HEK293 (cell line): ENCODE measurements around the gene ACAA1.

ENCODE experiments used
- CTCF ChIA-PET: fragments of 350-600 bp; formaldehyde crosslinking; extraction: SDS; loops from one replicate; lab custom pipeline; 2021; ENCODE audit warnings: antibody characterized with exemption; lab: Yijun Ruan, JAX
- POLR2A ChIA-PET: fragments of 300-600 bp; formaldehyde crosslinking; extraction: SDS; loops from one replicate; lab custom pipeline; 2020; ENCODE audit warnings: antibody characterized with exemption, inconsistent platforms; lab: Yijun Ruan, JAX
- H3K27ac ChIP-seq: fragments of 200-500 bp; sonication (Bioruptor generic); 2 replicates; pipeline ENCODE4 v1.5.1; 2014; ENCODE audit warnings: low read depth, low read length, control low read depth, inconsistent platforms; ENCODE audit errors: extremely low read depth
- H3K36me3 ChIP-seq, 2 experiments: fragments of 200-500 bp in 1 of 2; sonication (Bioruptor generic) in 1 of 2; 1 replicate in 1 of 2; 2 replicates in 1 of 2; pipeline ENCODE4 v1.5.1; 2014 to 2017; ENCODE audit warnings: inconsistent platforms in 2 of 2, low read length in 2 of 2; ENCODE audit not compliant: control insufficient read depth in 2 of 2, insufficient read depth in 1 of 2
- H3K4me1 ChIP-seq: fragments of 200-500 bp; sonication (Bioruptor generic); 2 replicates; pipeline ENCODE4 v1.5.1; 2014; ENCODE audit warnings: mild to moderate bottlenecking, low read length, inconsistent platforms; ENCODE audit not compliant: control insufficient read depth, insufficient read depth
- H3K4me3 ChIP-seq: 2 replicates; pipeline ENCODE4 v1.5.1; 2011; ENCODE audit warnings: low read depth, mild to moderate bottlenecking, control low read depth, low read length, moderate library complexity
- H3K9me3 ChIP-seq: fragments of 200-500 bp; sonication (Bioruptor generic); 2 replicates; pipeline ENCODE4 v1.5.1; 2014; ENCODE audit warnings: low read depth, low read length, inconsistent platforms; ENCODE audit not compliant: control insufficient read depth, insufficient read depth
- BCL11B ChIP-seq: fragments of 450-650 bp; formaldehyde crosslinking; IDR thresholded peaks from 2 replicates; pipeline ENCODE4 v1.5.1; 2016; ENCODE audit warnings: low read depth, missing biosample characterization, missing genetic modification characterization
- KLF8 ChIP-seq: fragments of 450-650 bp; formaldehyde crosslinking; IDR thresholded peaks from 2 replicates; pipeline ENCODE4 v1.5.1; 2016; ENCODE audit warnings: missing biosample characterization, missing genetic modification characterization
- ZNF121 ChIP-seq: fragments of 450-650 bp; formaldehyde crosslinking; IDR thresholded peaks from 2 replicates; pipeline ENCODE4 v1.5.1; 2016; ENCODE audit warnings: missing biosample characterization, missing genetic modification characterization
- ZNF324 ChIP-seq: fragments of 450-650 bp; formaldehyde crosslinking; IDR thresholded peaks from 2 replicates; pipeline ENCODE4 v1.5.1; 2016; ENCODE audit warnings: missing biosample characterization, missing genetic modification characterization
- ZNF350 ChIP-seq: fragments of 450-650 bp; formaldehyde crosslinking; IDR thresholded peaks from 2 replicates; pipeline ENCODE4 v1.5.0; 2017; ENCODE audit warnings: missing biosample characterization, mild to moderate bottlenecking, missing genetic modification characterization
- ZNF626 ChIP-seq: fragments of 450-650 bp; sonication (Bioruptor Pico); formaldehyde crosslinking; IDR thresholded peaks from 2 replicates; pipeline ENCODE4 v1.5.1; 2018; ENCODE audit warnings: missing biosample characterization, missing genetic modification characterization, inconsistent platforms
- TF ChIP-seq, protein P1 (sequence below): fragments of 450-650 bp; formaldehyde crosslinking; IDR thresholded peaks from 2 replicates; pipeline ENCODE4 v1.5.1; 2016; ENCODE audit warnings: missing biosample characterization, missing genetic modification characterization
- TF ChIP-seq, protein P2 (sequence below): fragments of 450-650 bp; formaldehyde crosslinking; IDR thresholded peaks from 2 replicates; pipeline ENCODE4 v1.5.1; 2016; ENCODE audit warnings: missing biosample characterization, missing genetic modification characterization
- TF ChIP-seq, protein P3 (sequence below): fragments of 450-650 bp; IDR thresholded peaks from 2 replicates; pipeline ENCODE4 v1.5.1; 2018; ENCODE audit warnings: missing biosample characterization, mild to moderate bottlenecking, missing genetic modification characterization
- TF ChIP-seq, protein P4 (sequence below): sonication (generic); formaldehyde crosslinking; IDR thresholded peaks from 2 replicates; pipeline ENCODE4 v1.8.1; 2022; ENCODE audit warnings: mild to moderate bottlenecking, moderate library complexity, missing genetic modification reagents

The ACAA1 gene

DNA sequence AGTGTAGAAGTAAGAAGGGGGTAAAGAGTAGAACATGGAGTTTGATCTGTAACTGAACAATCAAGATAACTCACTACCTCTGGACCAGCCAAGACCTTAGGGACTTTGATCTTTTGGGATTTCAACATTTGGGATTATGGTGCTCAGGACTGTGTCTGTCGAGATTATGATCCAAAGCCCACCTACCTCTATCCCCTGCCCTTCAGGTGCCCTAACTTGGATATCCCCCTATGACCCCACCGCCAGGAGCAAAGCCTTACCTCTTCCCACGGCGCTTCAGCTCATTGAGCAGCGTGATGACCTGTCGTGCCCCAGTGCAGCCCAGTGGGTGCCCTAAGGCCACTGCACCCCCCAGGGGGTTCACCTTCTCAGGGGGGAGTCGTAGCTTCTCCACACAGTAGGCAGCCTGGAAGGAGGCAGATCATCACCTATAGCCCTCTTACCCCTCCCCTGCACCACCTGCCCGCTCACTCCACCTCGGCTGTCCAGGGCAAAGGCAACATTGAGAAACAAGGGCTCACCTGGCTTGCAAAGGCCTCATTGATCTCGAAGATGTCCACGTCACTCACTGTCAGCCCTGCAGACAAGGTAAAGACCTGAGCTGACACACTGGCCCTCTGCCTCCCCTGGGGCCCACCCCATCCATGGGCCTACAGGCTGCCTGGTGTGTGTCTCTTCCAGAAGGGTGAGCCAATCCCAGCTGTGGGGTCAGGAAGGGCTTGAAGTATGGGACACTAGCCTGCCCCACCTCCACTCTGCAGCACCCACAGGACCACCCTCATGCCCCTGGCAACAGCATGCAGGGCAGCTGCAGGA, 11.4 kb downstream of the ACAA1 start:
- Histone ChIP-seq H3K27ac (no peak overlapping the region), H3K36me3 (peaks cover 4 to 92% of the 10 kb centered on the region in 2 experiments), H3K4me1 (no peaks in the 10 kb centered on the region), H3K4me3 (no peak overlapping the region), H3K9me3 (no peaks in the 10 kb centered on the region)
- ChIA-PET POLR2A (interaction anchor here (1.6 kb wide), 1 partner anchor 12 kb away, joined by 7 read pairs; the partner anchor contains the start of gene ACAA1), CTCF (no interaction called here)
- TF ChIP-seq, protein P1, sequence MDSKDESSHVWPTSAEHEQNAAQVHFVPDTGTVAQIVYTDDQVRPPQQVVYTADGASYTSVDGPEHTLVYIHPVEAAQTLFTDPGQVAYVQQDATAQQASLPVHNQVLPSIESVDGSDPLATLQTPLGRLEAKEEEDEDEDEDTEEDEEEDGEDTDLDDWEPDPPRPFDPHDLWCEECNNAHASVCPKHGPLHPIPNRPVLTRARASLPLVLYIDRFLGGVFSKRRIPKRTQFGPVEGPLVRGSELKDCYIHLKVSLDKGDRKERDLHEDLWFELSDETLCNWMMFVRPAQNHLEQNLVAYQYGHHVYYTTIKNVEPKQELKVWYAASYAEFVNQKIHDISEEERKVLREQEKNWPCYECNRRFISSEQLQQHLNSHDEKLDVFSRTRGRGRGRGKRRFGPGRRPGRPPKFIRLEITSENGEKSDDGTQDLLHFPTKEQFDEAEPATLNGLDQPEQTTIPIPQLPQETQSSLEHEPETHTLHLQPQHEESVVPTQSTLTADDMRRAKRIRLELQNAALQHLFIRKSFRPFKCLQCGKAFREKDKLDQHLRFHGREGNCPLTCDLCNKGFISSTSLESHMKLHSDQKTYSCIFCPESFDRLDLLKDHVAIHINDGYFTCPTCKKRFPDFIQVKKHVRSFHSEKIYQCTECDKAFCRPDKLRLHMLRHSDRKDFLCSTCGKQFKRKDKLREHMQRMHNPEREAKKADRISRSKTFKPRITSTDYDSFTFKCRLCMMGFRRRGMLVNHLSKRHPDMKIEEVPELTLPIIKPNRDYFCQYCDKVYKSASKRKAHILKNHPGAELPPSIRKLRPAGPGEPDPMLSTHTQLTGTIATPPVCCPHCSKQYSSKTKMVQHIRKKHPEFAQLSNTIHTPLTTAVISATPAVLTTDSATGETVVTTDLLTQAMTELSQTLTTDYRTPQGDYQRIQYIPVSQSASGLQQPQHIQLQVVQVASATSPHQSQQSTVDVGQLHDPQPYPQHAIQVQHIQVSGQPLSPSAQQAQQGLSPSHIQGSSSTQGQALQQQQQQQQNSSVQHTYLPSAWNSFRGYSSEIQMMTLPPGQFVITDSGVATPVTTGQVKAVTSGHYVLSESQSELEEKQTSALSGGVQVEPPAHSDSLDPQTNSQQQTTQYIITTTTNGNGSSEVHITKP, result no peak
- no peak for TF ChIP-seq ZNF350 (tag by site-specific recombination)

DNA sequence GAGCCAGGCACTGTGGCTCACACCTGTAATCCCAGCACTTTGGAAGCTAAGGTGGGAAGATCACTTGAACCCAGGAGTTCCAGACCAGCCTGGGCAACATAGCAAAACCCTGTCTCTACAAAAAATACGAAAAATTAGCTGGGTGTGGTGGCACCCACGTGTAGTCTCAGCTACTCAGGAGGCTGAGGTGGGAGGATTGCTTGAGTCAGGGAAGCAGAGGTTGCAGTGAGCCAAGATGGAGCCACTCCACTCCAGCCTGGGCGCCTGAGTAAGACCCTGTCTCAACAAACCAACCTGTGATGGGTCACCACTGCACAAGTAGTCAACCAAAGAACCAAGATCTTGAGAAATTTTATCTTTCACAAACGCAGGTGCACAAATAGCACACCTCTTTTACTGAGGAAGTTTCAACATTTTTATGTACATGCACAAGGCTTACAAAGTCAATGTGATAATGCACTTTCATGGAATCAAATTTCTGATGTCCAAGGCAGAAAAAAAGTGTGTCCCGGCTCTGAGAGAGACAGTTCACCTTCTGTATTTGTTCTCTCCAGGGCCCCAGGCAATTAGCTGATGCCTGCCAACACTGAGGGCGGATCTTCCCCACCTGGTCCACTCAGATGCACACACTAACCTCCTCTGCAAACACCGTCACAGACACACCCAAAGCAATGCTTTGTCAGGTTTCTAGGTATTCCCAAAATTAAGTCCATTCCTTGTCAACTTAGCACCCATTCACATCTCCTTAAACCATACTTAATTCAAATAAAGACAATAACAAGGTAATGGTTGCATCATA, 12.4 kb downstream of the ACAA1 start:
- CTCF ChIA-PET, result interaction anchor here (0.6 to 0.8 kb wide), 2 partner anchors 8 to 345 kb away, joined by 3 to 7 read pairs; no protein-coding TSS in a partner anchor
- Histone ChIP-seq H3K4me3 (no peak overlapping the region), H3K36me3 (peaks cover 0 to 91% of the 10 kb centered on the region in 2 experiments), H3K9me3 (no peaks in the 10 kb centered on the region), H3K27ac (no peak overlapping the region), H3K4me1 (no peaks in the 10 kb centered on the region)
- POLR2A ChIA-PET, result no interaction called here
- TF ChIP-seq ZNF626 (tag by site-specific recombination) (no peak), BCL11B (no peak)
- TF ChIP-seq, protein P2, sequence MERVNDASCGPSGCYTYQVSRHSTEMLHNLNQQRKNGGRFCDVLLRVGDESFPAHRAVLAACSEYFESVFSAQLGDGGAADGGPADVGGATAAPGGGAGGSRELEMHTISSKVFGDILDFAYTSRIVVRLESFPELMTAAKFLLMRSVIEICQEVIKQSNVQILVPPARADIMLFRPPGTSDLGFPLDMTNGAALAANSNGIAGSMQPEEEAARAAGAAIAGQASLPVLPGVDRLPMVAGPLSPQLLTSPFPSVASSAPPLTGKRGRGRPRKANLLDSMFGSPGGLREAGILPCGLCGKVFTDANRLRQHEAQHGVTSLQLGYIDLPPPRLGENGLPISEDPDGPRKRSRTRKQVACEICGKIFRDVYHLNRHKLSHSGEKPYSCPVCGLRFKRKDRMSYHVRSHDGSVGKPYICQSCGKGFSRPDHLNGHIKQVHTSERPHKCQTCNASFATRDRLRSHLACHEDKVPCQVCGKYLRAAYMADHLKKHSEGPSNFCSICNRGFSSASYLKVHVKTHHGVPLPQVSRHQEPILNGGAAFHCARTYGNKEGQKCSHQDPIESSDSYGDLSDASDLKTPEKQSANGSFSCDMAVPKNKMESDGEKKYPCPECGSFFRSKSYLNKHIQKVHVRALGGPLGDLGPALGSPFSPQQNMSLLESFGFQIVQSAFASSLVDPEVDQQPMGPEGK (tag by site-specific recombination), result no peak
- TF ChIP-seq, protein P3, sequence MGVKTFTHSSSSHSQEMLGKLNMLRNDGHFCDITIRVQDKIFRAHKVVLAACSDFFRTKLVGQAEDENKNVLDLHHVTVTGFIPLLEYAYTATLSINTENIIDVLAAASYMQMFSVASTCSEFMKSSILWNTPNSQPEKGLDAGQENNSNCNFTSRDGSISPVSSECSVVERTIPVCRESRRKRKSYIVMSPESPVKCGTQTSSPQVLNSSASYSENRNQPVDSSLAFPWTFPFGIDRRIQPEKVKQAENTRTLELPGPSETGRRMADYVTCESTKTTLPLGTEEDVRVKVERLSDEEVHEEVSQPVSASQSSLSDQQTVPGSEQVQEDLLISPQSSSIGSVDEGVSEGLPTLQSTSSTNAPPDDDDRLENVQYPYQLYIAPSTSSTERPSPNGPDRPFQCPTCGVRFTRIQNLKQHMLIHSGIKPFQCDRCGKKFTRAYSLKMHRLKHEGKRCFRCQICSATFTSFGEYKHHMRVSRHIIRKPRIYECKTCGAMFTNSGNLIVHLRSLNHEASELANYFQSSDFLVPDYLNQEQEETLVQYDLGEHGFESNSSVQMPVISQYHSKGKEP (tag by site-specific recombination), result no peak
- TF ChIP-seq, all 188 proteins: peak for 0

DNA sequence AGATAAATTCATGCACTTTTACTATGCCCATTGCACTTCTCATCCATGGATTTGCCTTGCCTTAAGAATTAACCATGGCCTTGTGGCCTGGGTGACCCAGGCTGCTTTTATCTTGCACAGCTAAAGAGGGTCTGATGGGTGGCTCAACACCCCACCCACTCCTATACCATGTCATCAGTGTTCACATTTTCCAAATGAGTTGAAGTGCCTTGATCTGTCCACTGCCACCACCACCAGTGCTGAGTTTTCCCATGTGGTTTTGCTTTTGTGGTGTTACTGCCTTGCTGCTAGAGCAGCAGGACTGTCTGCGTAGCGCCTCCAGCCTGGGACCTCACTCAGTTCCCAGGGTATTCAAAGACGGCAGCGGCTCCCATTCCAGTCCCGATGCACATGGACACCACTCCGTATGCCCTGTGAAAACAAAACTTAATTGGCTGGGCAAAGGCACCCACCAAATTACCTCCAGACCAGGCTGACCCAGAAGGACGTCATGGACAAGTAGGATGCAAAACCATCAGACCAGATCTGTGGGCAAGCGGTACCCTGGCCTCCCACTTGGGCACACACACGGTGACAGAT, 14.1 kb downstream of the ACAA1 start:
- peaks cover 0 to 78% of the 10 kb centered on the region in 2 experiments for H3K36me3 ChIP-seq
- no peaks in the 10 kb centered on the region for H3K9me3 ChIP-seq
- POLR2A ChIA-PET, result no interaction called here
- no peaks in the 10 kb centered on the region for H3K4me1 ChIP-seq
- TF ChIP-seq KLF8 (tag by site-specific recombination) (no peak), ZNF324 (tag by site-specific recombination) (no peak), ZNF121 (tag by site-specific recombination) (no peak)
- TF ChIP-seq, protein P4, sequence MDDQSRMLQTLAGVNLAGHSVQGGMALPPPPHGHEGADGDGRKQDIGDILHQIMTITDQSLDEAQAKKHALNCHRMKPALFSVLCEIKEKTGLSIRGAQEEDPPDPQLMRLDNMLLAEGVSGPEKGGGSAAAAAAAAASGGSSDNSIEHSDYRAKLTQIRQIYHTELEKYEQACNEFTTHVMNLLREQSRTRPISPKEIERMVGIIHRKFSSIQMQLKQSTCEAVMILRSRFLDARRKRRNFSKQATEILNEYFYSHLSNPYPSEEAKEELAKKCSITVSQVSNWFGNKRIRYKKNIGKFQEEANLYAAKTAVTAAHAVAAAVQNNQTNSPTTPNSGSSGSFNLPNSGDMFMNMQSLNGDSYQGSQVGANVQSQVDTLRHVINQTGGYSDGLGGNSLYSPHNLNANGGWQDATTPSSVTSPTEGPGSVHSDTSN (CRISPR knock-in tag), result no peak
- TF ChIP-seq, all 188 proteins: peak for 0
- no peak overlapping the region for H3K4me3 ChIP-seq
- CTCF ChIA-PET, result no interaction called here
- no peak overlapping the region for H3K27ac ChIP-seq
